ENCODE results near the gene MATN3.

Gene MATN3

DNA sequence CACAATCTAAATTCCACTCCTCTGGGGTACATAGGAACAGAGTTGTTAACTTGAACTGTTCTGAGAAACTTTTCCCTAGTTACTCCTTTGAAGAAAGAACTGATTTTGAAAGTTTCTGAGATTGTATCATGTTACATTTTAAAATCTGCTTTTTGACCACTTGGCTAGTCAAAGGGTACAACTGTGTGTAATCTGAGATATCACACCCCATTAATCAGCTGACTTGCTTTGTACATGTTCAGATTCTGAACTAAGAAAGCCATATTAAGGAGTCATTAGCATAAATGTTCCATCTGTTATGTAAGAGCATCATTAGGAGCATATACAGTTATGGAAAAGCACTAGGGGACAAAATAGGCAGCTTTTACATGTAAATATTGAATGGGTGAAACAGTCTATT, 18.7 kb downstream of the MATN3 start:
- DNase-seq: no peak

DNA sequence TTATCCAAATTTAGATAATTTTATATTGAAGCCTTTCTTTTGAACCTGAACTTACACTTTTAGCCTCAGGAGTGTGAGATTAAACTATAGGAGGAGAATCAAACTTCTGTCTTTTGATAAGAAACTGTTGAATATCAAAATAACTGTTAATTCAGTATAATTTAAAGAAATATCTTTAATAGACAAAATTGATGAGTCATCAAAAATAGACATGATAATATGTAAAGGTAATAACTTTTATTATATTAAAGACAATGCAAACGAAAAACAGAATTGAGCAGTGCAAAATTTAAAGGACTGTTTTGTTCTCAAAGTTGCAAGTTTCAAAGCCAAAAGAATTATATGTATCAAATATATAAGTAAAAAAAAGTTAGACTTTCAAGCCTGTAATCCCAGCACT, 20.6 kb downstream of the MATN3 start:
- DNase-seq: no peak

DNA sequence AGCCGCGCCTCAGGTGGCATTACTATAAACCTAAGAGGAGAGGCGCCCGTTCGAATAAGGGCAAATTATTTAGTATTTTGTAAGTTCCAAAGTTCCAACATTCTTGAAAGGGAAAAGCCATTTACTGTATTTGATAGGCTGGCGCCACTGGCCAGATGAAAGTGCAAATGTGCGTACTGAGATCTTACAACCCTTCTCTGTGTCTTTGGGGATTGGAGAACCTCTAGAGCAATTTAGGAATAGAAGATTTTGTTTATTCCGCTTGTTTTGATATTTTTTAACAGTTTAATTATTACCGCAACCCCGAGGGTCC, 22.1 kb downstream of the MATN3 start:
- DNase-seq: no peak

DNA sequence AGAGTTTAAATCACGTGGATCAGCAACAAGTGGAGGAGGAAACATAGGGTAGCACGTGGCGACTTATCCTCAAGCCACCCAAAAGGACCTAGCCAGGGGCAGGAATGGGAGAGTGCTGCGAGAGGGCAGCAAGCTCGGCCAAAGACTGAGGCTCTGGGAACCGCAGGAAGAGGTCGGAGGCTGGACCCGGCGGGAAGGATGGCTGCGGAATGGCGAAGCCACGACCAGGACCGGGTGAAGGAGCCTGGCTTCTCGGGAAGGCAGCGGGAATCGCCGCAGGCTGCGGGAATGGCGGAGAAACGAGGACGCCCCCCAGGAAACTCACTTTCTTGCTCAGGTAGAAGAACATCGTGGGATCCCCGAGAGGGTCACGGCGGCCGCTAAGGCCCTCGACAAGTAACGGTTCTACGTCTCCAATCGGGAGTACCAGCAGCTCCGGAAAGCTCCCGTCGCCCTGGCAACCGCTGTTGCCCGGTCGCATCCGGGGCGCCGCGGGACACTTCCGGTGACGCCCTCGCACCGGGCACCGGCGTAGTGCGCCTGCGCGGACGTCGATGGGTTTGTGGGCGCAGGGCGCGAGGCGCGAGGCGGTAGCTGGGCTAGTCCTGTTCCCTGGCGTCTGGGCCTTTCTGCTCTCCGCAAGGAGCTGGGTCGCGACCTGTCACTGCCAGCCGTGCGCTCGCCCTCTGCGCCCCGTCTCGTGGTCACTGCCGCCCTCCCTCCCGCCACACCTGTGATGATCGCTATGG, 22.6 kb downstream of the MATN3 start, which contains the start of gene WDR35:
TSS of gene WDR35 (minus strand) at position 439 of the 749 bp plus-strand sequence. CDS start at position 349, 90 bp downstream.
- DNase-seq: peak; percentile 92

- no peak for DNase-seq
Measured at GRCh38 chr2:19989342-19989666, 23.2 kb downstream of the MATN3 start.

GRCh38 chr2:19988600-19988999, 23.9 kb downstream of the MATN3 start:
- DNase-seq: no peak

- no peak for DNase-seq
Measured at GRCh38 chr2:19987936-19988335, 24.5 kb downstream of the MATN3 start.

DNA sequence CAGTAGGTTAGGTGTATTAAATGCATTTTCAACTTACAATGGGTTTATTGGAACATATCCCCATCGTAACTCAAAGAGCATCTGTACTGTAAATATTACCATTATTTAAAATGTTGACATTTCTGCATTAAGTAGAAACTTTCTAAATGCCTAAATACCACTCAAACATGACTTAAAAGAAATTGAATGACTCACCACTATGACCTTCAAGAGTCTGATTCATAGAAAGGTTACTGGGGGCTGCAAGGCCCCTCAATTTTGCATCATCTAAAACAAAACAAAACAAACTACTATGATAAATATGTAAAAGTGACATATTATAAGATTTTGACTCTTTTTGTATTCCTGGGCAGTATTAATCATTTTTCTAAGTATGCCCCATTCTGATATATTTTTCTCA, 30.2 kb downstream of the MATN3 start:
- no peak for DNase-seq

GRCh38 chr2:19979932-19980331, 32.5 kb downstream of the MATN3 start:
- no peak for DNase-seq

DNA sequence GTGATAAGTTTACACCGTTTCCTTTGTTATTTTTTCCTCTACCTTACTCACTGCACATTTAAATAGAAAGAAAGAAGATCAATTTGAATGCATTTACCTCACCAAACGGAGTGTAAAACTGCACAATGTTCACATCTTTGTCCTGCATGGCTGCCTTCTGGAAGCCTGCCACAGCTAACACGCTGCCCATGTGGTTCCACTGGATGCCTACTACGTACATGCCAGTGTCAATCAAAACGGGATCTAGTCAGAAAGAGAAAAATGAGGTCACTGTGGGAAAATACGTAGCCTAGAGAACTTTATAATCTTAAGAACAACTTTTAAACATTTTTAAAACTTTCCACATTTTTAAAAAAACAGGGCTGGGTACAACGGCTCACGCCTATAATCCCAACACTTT, 39.0 kb downstream of the MATN3 start:
- DNase-seq: no peak

- DNase-seq: no peak
Measured at GRCh38 chr2:19971691-19972090, 40.8 kb downstream of the MATN3 start.

GRCh38 chr2:19963386-19963785, 49.1 kb downstream of the MATN3 start:
- DNase-seq: no peak

- peak; percentile 54 for DNase-seq
Measured at GRCh38 chr2:19955544-19956422, 56.7 kb downstream of the MATN3 start.

DNA sequence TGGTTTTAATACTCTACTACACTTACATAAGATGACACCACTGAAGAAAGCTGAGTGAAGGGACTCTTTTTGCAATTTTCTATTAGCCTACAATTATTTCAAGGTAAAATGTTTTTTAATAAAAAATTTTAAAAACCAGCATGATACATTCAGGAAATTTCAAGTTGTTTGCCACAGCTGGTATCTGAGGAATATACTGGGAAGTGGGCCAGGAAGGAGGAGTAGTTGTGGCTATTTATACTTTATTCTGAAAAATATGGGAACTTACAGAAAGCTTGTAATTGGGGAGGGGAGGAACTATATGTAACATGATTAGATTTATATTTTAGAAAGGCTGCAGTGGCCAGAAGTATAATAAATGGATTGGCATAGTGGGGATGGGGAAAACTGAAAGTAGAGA, 63.4 kb downstream of the MATN3 start:
- DNase-seq: no peak

- no peak for DNase-seq
Measured at GRCh38 chr2:19947184-19947940, 65.1 kb downstream of the MATN3 start.

GRCh38 chr2:19944205-19944845, 68.1 kb downstream of the MATN3 start:
- no peak for DNase-seq

DNA sequence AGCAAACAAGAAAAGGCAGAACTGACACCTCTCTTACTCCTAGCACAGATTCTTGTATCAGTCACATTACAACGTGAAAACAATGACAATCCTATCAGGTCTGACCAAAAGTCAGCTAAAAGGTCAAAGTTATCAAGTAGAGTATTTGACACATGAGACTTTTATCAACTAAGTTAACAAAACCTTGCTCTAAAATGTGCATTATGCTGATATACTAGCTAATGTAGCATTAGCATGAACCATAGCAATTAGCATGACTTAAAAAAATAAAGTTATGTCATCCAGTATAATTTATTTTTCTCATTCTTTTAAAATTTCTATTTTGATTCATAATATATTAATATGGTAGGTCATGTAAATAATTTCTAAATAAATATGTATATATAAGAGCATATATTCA, 69.3 kb downstream of the MATN3 start:
- no peak for DNase-seq

GRCh38 chr2:19942199-19942598, 70.3 kb downstream of the MATN3 start:
- DNase-seq: no peak

Measured in CD4-positive, alpha-beta T cell treated with Interleukin-6 for 4 hours (primary cell).